HEK293 (cell line): Measurements from ENCODE around the gene SUN5.

Experiments
- CTCF ChIA-PET: fragments of 350-600 bp; formaldehyde crosslinking; extraction: SDS; loops from one replicate; lab custom pipeline; 2021; ENCODE audit warnings: antibody characterized with exemption; lab: Yijun Ruan, JAX
- POLR2A ChIA-PET: fragments of 300-600 bp; formaldehyde crosslinking; extraction: SDS; loops from one replicate; lab custom pipeline; 2020; ENCODE audit warnings: antibody characterized with exemption, inconsistent platforms; lab: Yijun Ruan, JAX
- H3K27ac ChIP-seq: fragments of 200-500 bp; sonication (Bioruptor generic); 2 replicates; pipeline ENCODE4 v1.5.1; 2014; ENCODE audit warnings: low read depth, low read length, control low read depth, inconsistent platforms; ENCODE audit errors: extremely low read depth
- H3K36me3 ChIP-seq, 2 experiments: fragments of 200-500 bp in 1 of 2; sonication (Bioruptor generic) in 1 of 2; 1 replicate in 1 of 2; 2 replicates in 1 of 2; pipeline ENCODE4 v1.5.1; 2014 to 2017; ENCODE audit warnings: inconsistent platforms in 2 of 2, low read length in 2 of 2; ENCODE audit not compliant: control insufficient read depth in 2 of 2, insufficient read depth in 1 of 2
- H3K4me1 ChIP-seq: fragments of 200-500 bp; sonication (Bioruptor generic); 2 replicates; pipeline ENCODE4 v1.5.1; 2014; ENCODE audit warnings: mild to moderate bottlenecking, low read length, inconsistent platforms; ENCODE audit not compliant: control insufficient read depth, insufficient read depth
- H3K4me3 ChIP-seq: 2 replicates; pipeline ENCODE4 v1.5.1; 2011; ENCODE audit warnings: low read depth, mild to moderate bottlenecking, control low read depth, low read length, moderate library complexity
- H3K9me3 ChIP-seq: fragments of 200-500 bp; sonication (Bioruptor generic); 2 replicates; pipeline ENCODE4 v1.5.1; 2014; ENCODE audit warnings: low read depth, low read length, inconsistent platforms; ENCODE audit not compliant: control insufficient read depth, insufficient read depth
- BCL11A ChIP-seq: fragments of 450-650 bp; formaldehyde crosslinking; IDR thresholded peaks from 2 replicates; pipeline ENCODE4 v1.5.1; 2016; ENCODE audit warnings: low read depth, missing biosample characterization, missing genetic modification characterization
- HIC1 ChIP-seq: fragments of 450-650 bp; formaldehyde crosslinking; IDR thresholded peaks from 2 replicates; pipeline ENCODE4 v1.5.1; 2016; ENCODE audit warnings: missing biosample characterization, missing genetic modification characterization
- MEIS1 ChIP-seq: sonication (generic); formaldehyde crosslinking; IDR thresholded peaks from 2 replicates; pipeline ENCODE4 v1.8.1; 2022; ENCODE audit warnings: missing genetic modification reagents, mild to moderate bottlenecking, borderline replicate concordance
- SCRT2 ChIP-seq: fragments of 450-650 bp; formaldehyde crosslinking; IDR thresholded peaks from 2 replicates; pipeline ENCODE4 v1.5.1; 2016; ENCODE audit warnings: missing biosample characterization, missing genetic modification characterization
- ZNF114 ChIP-seq: fragments of 450-650 bp; formaldehyde crosslinking; IDR thresholded peaks from 2 replicates; pipeline ENCODE4 v1.5.0; 2017; ENCODE audit warnings: missing biosample characterization, missing genetic modification characterization
- ZNF560 ChIP-seq: fragments of 450-650 bp; formaldehyde crosslinking; IDR thresholded peaks from 2 replicates; pipeline ENCODE4 v1.5.1; 2017; ENCODE audit warnings: missing biosample characterization, missing genetic modification characterization, borderline replicate concordance
- ZNF707 ChIP-seq: fragments of 450-650 bp; formaldehyde crosslinking; IDR thresholded peaks from 2 replicates; pipeline ENCODE4 v1.5.1; 2016; ENCODE audit warnings: missing biosample characterization, missing genetic modification characterization
- ZNF791 ChIP-seq: fragments of 450-650 bp; formaldehyde crosslinking; IDR thresholded peaks from 2 replicates; pipeline ENCODE4 v1.5.1; 2016; ENCODE audit warnings: missing biosample characterization, missing genetic modification characterization
- TF ChIP-seq, protein P1 (sequence below): fragments of 450-650 bp; formaldehyde crosslinking; conservative IDR thresholded peaks from 2 replicates; pipeline ENCODE4 v1.5.1; 2016; ENCODE audit warnings: low read depth, missing biosample characterization, missing genetic modification characterization
- TF ChIP-seq, protein P2 (sequence below): fragments of 450-650 bp; formaldehyde crosslinking; IDR thresholded peaks from 2 replicates; pipeline ENCODE4 v1.5.0; 2017; ENCODE audit warnings: missing biosample characterization, missing genetic modification characterization, borderline replicate concordance

SUN5 gene

GRCh38 chr20:33017542-33017941, 13.3 kb upstream of the SUN5 start (continued):
- TF ChIP-seq BCL11A (no peak), ZNF114 (tag by site-specific recombination) (no peak), ZNF560 (no peak), SCRT2 (tag by site-specific recombination) (no peak), MEIS1 (no peak), ZNF707 (no peak), ZNF791 (tag by site-specific recombination) (no peak)
- TF ChIP-seq, protein P1, sequence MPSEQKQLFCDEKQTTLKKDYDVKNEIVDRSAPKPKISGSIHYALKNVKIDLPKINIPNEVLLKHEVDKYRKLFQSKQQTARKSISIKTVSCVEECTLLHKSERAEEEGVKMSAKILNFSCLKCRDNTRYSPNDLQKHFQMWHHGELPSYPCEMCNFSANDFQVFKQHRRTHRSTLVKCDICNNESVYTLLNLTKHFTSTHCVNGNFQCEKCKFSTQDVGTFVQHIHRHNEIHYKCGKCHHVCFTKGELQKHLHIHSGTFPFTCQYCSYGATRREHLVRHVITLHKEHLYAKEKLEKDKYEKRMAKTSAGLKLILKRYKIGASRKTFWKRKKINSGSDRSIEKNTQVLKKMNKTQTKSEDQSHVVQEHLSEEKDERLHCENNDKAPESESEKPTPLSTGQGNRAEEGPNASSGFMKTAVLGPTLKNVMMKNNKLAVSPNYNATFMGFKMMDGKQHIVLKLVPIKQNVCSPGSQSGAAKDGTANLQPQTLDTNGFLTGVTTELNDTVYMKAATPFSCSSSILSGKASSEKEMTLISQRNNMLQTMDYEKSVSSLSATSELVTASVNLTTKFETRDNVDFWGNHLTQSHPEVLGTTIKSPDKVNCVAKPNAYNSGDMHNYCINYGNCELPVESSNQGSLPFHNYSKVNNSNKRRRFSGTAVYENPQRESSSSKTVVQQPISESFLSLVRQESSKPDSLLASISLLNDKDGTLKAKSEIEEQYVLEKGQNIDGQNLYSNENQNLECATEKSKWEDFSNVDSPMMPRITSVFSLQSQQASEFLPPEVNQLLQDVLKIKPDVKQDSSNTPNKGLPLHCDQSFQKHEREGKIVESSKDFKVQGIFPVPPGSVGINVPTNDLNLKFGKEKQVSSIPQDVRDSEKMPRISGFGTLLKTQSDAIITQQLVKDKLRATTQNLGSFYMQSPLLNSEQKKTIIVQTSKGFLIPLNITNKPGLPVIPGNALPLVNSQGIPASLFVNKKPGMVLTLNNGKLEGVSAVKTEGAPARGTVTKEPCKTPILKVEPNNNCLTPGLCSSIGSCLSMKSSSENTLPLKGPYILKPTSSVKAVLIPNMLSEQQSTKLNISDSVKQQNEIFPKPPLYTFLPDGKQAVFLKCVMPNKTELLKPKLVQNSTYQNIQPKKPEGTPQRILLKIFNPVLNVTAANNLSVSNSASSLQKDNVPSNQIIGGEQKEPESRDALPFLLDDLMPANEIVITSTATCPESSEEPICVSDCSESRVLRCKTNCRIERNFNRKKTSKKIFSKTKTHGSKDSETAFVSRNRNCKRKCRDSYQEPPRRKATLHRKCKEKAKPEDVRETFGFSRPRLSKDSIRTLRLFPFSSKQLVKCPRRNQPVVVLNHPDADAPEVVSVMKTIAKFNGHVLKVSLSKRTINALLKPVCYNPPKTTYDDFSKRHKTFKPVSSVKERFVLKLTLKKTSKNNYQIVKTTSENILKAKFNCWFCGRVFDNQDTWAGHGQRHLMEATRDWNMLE: no peak

DNA sequence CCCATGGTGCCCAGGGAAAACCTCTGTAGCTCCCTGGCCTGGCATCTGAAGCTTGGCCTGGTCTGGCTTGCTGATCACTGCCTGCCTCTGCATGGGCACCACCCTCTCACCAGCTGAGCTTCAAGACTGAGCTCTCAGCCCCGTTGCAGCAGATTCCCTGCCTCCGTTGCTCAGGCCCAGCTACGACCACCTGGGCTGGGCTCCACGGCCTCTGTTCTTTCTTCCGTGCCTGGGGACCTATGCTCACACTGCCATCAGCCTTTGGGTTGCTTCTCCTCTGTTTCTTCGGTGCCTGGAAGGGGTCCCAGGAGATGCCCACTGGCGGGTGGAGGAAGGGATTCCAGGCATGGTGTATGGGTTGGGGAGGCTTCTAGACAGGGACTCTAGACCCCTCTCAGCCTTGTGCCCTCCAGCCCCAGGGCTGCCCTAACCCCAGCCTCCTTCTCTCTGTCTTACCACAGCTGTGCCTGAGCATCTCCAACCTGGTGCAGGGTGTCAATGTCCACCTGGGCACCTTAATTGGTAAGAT, 12.4 kb upstream of the SUN5 start:
- POLR2A ChIA-PET: no interaction called here
- CTCF ChIA-PET: no interaction called here
- H3K4me1 ChIP-seq: no peaks in the 10 kb centered on the region

More for the DNA sequence above, 12.4 kb upstream of the SUN5 start:
- Histone ChIP-seq H3K9me3 (no peaks in the 10 kb centered on the region), H3K4me3 (no peak overlapping the region), H3K36me3 (no peaks in the 10 kb centered on the region), H3K27ac (no peak overlapping the region)
- no peak for TF ChIP-seq SCRT2 (tag by site-specific recombination)
- TF ChIP-seq, protein P2, sequence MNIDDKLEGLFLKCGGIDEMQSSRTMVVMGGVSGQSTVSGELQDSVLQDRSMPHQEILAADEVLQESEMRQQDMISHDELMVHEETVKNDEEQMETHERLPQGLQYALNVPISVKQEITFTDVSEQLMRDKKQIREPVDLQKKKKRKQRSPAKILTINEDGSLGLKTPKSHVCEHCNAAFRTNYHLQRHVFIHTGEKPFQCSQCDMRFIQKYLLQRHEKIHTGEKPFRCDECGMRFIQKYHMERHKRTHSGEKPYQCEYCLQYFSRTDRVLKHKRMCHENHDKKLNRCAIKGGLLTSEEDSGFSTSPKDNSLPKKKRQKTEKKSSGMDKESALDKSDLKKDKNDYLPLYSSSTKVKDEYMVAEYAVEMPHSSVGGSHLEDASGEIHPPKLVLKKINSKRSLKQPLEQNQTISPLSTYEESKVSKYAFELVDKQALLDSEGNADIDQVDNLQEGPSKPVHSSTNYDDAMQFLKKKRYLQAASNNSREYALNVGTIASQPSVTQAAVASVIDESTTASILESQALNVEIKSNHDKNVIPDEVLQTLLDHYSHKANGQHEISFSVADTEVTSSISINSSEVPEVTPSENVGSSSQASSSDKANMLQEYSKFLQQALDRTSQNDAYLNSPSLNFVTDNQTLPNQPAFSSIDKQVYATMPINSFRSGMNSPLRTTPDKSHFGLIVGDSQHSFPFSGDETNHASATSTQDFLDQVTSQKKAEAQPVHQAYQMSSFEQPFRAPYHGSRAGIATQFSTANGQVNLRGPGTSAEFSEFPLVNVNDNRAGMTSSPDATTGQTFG (tag by site-specific recombination): no peak
- TF ChIP-seq HIC1 (tag by site-specific recombination): no peak
